ENCODE measurements around the gene CARNS1.
A peak's percentile ranks its signal among the peaks of the same experiment; 100 is the strongest.

CARNS1 gene

GRCh38 chr11:67468759-67469507 lies 53.5 kb downstream of the CARNS1 start, which contains the start of gene TMEM134:
Gene TMEM134 (minus strand): TSS chr11:67469251. CDS start chr11:67469192, 59 bp downstream.
- DNase-seq, result peak; percentile 98

GRCh38 chr11:67469508-67469811 lies 54.0 kb downstream of the CARNS1 start:
- no peak for DNase-seq

DNA sequence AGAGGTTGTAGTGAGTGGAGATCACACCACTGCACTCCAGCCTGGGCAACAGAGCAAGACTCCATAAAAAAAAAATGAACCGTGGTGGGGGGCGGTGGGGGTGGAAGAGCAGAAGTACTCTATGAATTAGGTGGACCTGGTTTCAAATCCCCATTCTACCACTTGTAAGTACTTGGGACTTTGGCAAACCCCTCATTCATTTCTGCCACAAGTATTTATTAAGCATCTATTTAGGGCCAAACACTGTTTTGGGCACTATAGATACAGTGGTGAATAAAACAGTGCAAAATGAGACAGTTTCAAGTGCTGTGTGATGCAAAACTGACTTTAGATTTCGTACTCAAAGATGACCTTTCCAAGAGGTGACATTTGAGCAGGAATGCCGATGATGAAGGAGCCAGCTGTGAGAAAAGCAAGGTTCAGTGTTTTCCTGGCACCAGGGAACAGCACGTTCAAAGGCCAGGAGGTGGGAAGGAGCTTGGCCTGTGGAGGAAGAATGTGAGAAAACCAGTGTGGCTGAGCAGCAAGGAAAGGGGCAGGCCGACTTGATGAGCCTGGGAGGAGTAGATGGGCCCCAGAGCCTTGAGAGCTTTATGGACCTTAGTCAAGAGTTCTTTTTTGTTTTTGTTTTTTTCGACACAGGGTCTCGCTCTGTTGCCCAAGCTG lies 55.0 kb downstream of the CARNS1 start:
- no peak for DNase-seq

- no peak for DNase-seq
Measured at GRCh38 chr11:67472882-67473281, 57.4 kb downstream of the CARNS1 start.

Measured in 8988T (cell line).